ENCODE data around the gene TBC1D30. TPM values are rescaled to one million over a fixed set of nuclear protein-coding genes. Genes with fewer than 3 reads are reported as not detected.

Gene TBC1D30
- total RNA-seq, 1 experiment from 2014 or later, result 2.0 TPM

- intact Hi-C loops (cut with micrococcal nuclease; ENCODE audit: unreplicated experiment), result no loop called here
- H3K4me1 ChIP-seq (ENCODE audit: insufficient read depth, low read length, poor library complexity, severe bottlenecking), result no peaks in the 10 kb centered on the region
- POLR2A ChIA-PET (ENCODE audit: low non-redundant PET), result no interaction called here
- H3K36me3 ChIP-seq (ENCODE audit: insufficient read depth, low read length, poor library complexity, severe bottlenecking), result no peaks in the 10 kb centered on the region
- no peak for DNase-seq (ENCODE audit: low spot score)
- H3K4me3 ChIP-seq (ENCODE audit: low read depth, low read length, poor library complexity, severe bottlenecking), result no peak overlapping the region
- TF ChIP-seq EZH2 (IDR thresholded peaks at IDR 0.05; ENCODE audit: borderline replicate concordance, low read depth, low read length, poor library complexity, severe bottlenecking) (no peak), CTCF (conservative IDR thresholded peaks at IDR 0.05; ENCODE audit: low read depth, low read length) (no peak)
- H3K27me3 ChIP-seq (replicated peaks; ENCODE audit: insufficient read depth, low read depth, low read length, poor library complexity), result no peaks in the 10 kb centered on the region
- no peaks in the 10 kb centered on the region for H3K9me3 ChIP-seq (ENCODE audit: low read depth, low read length, poor library complexity, severe bottlenecking)
- CTCF ChIA-PET, result no interaction called here
- BruUV-seq (replicated peaks), result no TSS peak
- no peak overlapping the region for H3K27ac ChIP-seq (ENCODE audit: low read depth, low read length, poor library complexity, severe bottlenecking)
These were observed 33.4 kb upstream of the TBC1D30 start for GRCh38 chr12:64791036-64791435.

GRCh38 chr12:64792128-64792527 lies 32.3 kb upstream of the TBC1D30 start:
- intact Hi-C loops (cut with micrococcal nuclease; ENCODE audit: unreplicated experiment), result no loop called here

GRCh38 chr12:64793610-64794009 lies 30.8 kb upstream of the TBC1D30 start:
- DNase-seq (ENCODE audit: low spot score), result no peak
- Histone ChIP-seq H3K36me3 (ENCODE audit: insufficient read depth, low read length, poor library complexity, severe bottlenecking) (no peaks in the 10 kb centered on the region), H3K4me1 (ENCODE audit: insufficient read depth, low read length, poor library complexity, severe bottlenecking) (no peaks in the 10 kb centered on the region), H3K27ac (ENCODE audit: low read depth, low read length, poor library complexity, severe bottlenecking) (no peak overlapping the region), H3K9me3 (ENCODE audit: low read depth, low read length, poor library complexity, severe bottlenecking) (no peaks in the 10 kb centered on the region), H3K27me3 (replicated peaks; ENCODE audit: insufficient read depth, low read depth, low read length, poor library complexity) (no peaks in the 10 kb centered on the region), H3K4me3 (ENCODE audit: low read depth, low read length, poor library complexity, severe bottlenecking) (no peak overlapping the region)
- ChIA-PET CTCF (no interaction called here), POLR2A (ENCODE audit: low non-redundant PET) (no interaction called here)
- no TSS peak for BruUV-seq (replicated peaks)
- intact Hi-C loops (cut with micrococcal nuclease; ENCODE audit: unreplicated experiment), result no loop called here
- TF ChIP-seq EZH2 (IDR thresholded peaks at IDR 0.05; ENCODE audit: borderline replicate concordance, low read depth, low read length, poor library complexity, severe bottlenecking) (no peak), CTCF (conservative IDR thresholded peaks at IDR 0.05; ENCODE audit: low read depth, low read length) (no peak)

More at GRCh38 chr12:64792128-64792527, 32.3 kb upstream of the TBC1D30 start:
- BruUV-seq (replicated peaks), result no TSS peak
- H3K27ac ChIP-seq (ENCODE audit: low read depth, low read length, poor library complexity, severe bottlenecking), result no peak overlapping the region
- H3K36me3 ChIP-seq (ENCODE audit: insufficient read depth, low read length, poor library complexity, severe bottlenecking), result no peaks in the 10 kb centered on the region
- no peaks in the 10 kb centered on the region for H3K4me1 ChIP-seq (ENCODE audit: insufficient read depth, low read length, poor library complexity, severe bottlenecking)
- H3K27me3 ChIP-seq (replicated peaks; ENCODE audit: insufficient read depth, low read depth, low read length, poor library complexity), result no peaks in the 10 kb centered on the region
- TF ChIP-seq EZH2 (IDR thresholded peaks at IDR 0.05; ENCODE audit: borderline replicate concordance, low read depth, low read length, poor library complexity, severe bottlenecking) (no peak), CTCF (conservative IDR thresholded peaks at IDR 0.05; ENCODE audit: low read depth, low read length) (no peak)
- no peak overlapping the region for H3K4me3 ChIP-seq (ENCODE audit: low read depth, low read length, poor library complexity, severe bottlenecking)
- DNase-seq (ENCODE audit: low spot score), result no peak
- H3K9me3 ChIP-seq (ENCODE audit: low read depth, low read length, poor library complexity, severe bottlenecking), result no peaks in the 10 kb centered on the region
- CTCF ChIA-PET, result no interaction called here
- POLR2A ChIA-PET (ENCODE audit: low non-redundant PET), result interaction anchor here (0.6 kb wide), 1 partner anchor 247 kb away, joined by 3 read pairs; no protein-coding TSS in a partner anchor
